ENCODE results near the gene APOBEC3B.

DNA sequence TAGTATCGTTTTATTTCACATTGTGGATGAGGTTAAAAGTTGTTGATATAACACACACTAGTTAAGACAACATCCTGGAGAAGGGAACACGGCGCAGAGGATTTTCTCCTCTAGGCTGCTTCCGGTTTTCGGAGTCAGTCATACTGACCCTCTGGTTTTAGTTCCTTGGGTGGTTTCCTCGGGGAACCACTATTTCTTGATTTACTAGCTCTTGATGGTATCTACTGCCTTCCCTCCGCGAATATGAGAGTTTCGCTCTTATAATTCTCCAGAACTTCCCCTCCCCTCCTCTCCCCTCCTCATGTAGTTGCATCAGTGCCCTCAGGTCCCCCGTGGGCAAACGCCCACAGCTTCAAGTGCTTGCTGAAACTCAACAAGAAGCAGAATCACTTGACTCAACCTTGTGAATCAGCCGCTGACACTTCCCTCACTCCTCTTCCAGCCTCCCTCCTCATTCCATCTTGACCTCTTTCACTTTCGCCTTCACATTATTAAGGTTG is 40.6 kb upstream of the APOBEC3B start:
- TF ChIP-seq POLR2A (IDR thresholded peaks at IDR 0.05) = no peak
- TF ChIP-seq, protein P1, sequence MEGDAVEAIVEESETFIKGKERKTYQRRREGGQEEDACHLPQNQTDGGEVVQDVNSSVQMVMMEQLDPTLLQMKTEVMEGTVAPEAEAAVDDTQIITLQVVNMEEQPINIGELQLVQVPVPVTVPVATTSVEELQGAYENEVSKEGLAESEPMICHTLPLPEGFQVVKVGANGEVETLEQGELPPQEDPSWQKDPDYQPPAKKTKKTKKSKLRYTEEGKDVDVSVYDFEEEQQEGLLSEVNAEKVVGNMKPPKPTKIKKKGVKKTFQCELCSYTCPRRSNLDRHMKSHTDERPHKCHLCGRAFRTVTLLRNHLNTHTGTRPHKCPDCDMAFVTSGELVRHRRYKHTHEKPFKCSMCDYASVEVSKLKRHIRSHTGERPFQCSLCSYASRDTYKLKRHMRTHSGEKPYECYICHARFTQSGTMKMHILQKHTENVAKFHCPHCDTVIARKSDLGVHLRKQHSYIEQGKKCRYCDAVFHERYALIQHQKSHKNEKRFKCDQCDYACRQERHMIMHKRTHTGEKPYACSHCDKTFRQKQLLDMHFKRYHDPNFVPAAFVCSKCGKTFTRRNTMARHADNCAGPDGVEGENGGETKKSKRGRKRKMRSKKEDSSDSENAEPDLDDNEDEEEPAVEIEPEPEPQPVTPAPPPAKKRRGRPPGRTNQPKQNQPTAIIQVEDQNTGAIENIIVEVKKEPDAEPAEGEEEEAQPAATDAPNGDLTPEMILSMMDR (IDR thresholded peaks at IDR 0.05) = no peak

Measured in uterus (tissue), 2 donors.